PC-9 (cell line): ENCODE results near the gene NEO1.

Experiments
- CTCF ChIP-seq: fragments of 200-600 bp; sonication (generic); conservative IDR thresholded peaks from 2 replicates; pipeline ENCODE4 v1.6.1; 2017; ENCODE audit warnings: mixed run types, antibody characterized with exemption, mild to moderate bottlenecking, moderate library complexity
- EZH2 ChIP-seq: fragments of 200-600 bp; sonication (generic); IDR thresholded peaks from 2 replicates; pipeline ENCODE4 v1.8.0; 2017; ENCODE audit warnings: antibody characterized with exemption, low read depth

DNA sequence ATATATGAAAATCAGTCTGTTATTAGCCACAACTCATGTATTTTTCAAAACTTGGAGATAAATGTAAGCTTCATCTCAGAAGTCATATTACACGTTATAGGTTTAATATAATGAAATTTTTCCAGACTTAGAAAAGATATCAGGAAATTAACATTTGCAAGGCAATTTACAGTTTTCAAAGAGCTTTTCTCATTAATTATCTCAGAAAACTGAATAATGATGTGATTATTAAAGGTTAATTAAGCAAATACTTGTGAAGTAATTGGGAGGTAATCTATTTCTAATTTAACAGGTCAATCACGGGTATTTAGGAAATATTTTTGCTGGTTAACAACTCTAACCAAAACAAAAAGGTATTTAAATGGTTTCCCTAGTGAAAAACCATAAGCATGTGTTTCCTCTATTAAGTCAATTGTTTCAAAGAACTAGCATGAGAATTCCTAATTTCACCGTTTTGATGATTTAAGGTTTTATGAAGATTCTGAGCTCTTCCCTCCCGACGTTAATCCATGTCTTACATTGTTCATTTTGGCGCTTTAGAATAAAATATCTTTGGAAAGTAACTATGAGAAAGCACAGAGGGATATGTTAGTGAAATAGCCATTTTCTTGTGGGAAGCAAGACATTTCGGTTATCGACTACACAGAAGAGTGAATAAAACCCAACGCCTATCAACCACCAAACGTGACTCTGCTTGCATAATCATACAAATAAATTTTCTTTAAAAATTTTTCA, 1.5 kb upstream of the NEO1 start:
- TF ChIP-seq CTCF (no peak), EZH2 (no peak)
